ENCODE results near the gene NSMCE1. TPM values are rescaled to one million over a fixed set of nuclear protein-coding genes. Genes with fewer than 3 reads are reported as not detected.
A peak's percentile ranks its signal among the peaks of the same experiment; 100 is the strongest.

Gene NSMCE1
- total RNA-seq, 4 donors from 2014 or later, result 22.4 to 92.4 (median 29.5) TPM

DNA sequence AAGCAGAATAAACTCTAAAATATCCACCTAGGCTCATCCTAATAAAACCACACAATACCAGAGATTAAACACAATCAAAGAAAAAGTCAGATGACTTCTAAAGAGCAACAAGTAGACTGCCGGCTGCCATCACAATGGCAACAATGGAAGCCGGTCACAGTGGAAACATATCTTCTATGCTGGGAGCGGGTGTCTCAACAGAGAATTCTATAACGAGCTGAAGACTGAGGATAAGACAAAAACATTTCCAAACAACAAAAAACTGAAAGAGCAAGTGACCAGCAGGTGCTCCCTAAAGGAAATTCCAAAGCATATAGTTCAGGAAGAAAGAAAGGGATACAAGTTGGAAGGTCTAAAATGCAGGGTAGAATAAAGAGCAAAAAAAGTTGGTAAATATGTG lies 8.9 kb downstream of the NSMCE1 start:
- H3K9me3 ChIP-seq, result no peaks in the 10 kb centered on the region
- H3K36me3 ChIP-seq, result peaks cover 0 to 26% (median 0%) of the 10 kb centered on the region in 3 donors
- no peak for DNase-seq
- no peak for TF ChIP-seq POLR2A (IDR thresholded peaks at IDR 0.05)
- 80 to 87% methylated on average over 3 to 4 of the region's 4 CpGs for WGBS, 2 donors
- peak overlapping the region in 3 of 4 donors; percentile 80 to 85 (median 81) for H3K27ac ChIP-seq
- peaks cover 14 to 91% (median 24%) of the 10 kb centered on the region in 3 donors for H3K4me1 ChIP-seq
- intact Hi-C loops (cut with DNase I), result no loop called here
- H3K27me3 ChIP-seq, result no peaks in the 10 kb centered on the region
- no peak overlapping the region for H3K4me3 ChIP-seq

- TF ChIP-seq POLR2A (IDR thresholded peaks at IDR 0.05), result no peak
- TF ChIP-seq, protein P1, sequence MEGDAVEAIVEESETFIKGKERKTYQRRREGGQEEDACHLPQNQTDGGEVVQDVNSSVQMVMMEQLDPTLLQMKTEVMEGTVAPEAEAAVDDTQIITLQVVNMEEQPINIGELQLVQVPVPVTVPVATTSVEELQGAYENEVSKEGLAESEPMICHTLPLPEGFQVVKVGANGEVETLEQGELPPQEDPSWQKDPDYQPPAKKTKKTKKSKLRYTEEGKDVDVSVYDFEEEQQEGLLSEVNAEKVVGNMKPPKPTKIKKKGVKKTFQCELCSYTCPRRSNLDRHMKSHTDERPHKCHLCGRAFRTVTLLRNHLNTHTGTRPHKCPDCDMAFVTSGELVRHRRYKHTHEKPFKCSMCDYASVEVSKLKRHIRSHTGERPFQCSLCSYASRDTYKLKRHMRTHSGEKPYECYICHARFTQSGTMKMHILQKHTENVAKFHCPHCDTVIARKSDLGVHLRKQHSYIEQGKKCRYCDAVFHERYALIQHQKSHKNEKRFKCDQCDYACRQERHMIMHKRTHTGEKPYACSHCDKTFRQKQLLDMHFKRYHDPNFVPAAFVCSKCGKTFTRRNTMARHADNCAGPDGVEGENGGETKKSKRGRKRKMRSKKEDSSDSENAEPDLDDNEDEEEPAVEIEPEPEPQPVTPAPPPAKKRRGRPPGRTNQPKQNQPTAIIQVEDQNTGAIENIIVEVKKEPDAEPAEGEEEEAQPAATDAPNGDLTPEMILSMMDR (IDR thresholded peaks at IDR 0.05), result no peak
- no peaks in the 10 kb centered on the region for H3K9me3 ChIP-seq
- intact Hi-C loops (cut with DNase I), result no loop called here
- 36 to 39% methylated on average over 3 of the region's 3 CpGs for WGBS, 2 donors
- peaks cover 18 to 93% (median 37%) of the 10 kb centered on the region in 3 donors for H3K4me1 ChIP-seq
- peak overlapping the region; percentile 27 to 85 (median 80) for H3K27ac ChIP-seq
- H3K36me3 ChIP-seq, result peaks cover 0 to 26% (median 0%) of the 10 kb centered on the region in 3 donors
- DNase-seq, result no peak
- no peak overlapping the region for H3K4me3 ChIP-seq
- no peaks in the 10 kb centered on the region for H3K27me3 ChIP-seq
These were observed 10.3 kb downstream of the NSMCE1 start for GRCh38 chr16:27258241-27258734.

DNA sequence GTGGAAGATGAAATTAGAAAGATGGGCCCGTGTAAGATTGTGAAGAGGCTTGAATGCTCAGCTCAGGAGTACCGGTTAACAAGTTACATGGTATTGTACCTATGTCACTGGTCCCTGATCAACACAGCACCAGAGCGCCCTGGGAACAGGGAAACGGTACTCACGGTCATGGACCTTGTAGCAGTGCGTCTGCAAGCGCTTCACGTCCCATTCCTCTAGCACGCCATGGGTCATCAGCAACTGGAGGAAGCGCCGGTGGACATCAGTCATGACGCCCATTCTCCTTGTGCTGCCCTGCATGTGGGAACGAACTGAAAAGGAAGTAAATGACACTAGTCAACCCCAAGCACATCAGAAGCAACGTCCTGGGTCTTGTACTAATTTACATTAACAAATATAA lies 11.3 kb downstream of the NSMCE1 start:
- 86 to 91% methylated on average over 13 to 14 of the region's 14 CpGs for WGBS, 2 donors
- H3K4me3 ChIP-seq, result no peak overlapping the region
- DNase-seq, result no peak
- TF ChIP-seq POLR2A (IDR thresholded peaks at IDR 0.05), result no peak
- TF ChIP-seq, protein P1 (IDR thresholded peaks at IDR 0.05), result no peak
- no peaks in the 10 kb centered on the region for H3K27me3 ChIP-seq
- H3K9me3 ChIP-seq, result no peaks in the 10 kb centered on the region
- peaks cover 0 to 26% (median 0%) of the 10 kb centered on the region in 3 donors for H3K36me3 ChIP-seq
- peak overlapping the region; percentile 27 to 85 (median 80) for H3K27ac ChIP-seq
- intact Hi-C loops (cut with DNase I), result no loop called here
- peaks cover 18 to 96% (median 38%) of the 10 kb centered on the region in 3 donors for H3K4me1 ChIP-seq

- peak overlapping the region in 3 of 4 donors; percentile 29 to 81 (median 80) for H3K27ac ChIP-seq
- intact Hi-C loops (cut with DNase I), result no loop called here
- no peak for TF ChIP-seq POLR2A (IDR thresholded peaks at IDR 0.05)
- TF ChIP-seq, protein P1 (IDR thresholded peaks at IDR 0.05), result no peak
- no peaks in the 10 kb centered on the region for H3K9me3 ChIP-seq
- H3K4me3 ChIP-seq, result no peak overlapping the region
- peaks cover 18 to 96% (median 35%) of the 10 kb centered on the region in 3 donors for H3K4me1 ChIP-seq
- DNase-seq, result no peak
- 94 to 100% methylated on average over 3 of the region's 3 CpGs for WGBS, 2 donors
- no peaks in the 10 kb centered on the region for H3K27me3 ChIP-seq
- H3K36me3 ChIP-seq, result peaks cover 0 to 26% (median 0%) of the 10 kb centered on the region in 3 donors
These were observed 11.7 kb downstream of the NSMCE1 start for GRCh38 chr16:27256861-27257260.

DNA sequence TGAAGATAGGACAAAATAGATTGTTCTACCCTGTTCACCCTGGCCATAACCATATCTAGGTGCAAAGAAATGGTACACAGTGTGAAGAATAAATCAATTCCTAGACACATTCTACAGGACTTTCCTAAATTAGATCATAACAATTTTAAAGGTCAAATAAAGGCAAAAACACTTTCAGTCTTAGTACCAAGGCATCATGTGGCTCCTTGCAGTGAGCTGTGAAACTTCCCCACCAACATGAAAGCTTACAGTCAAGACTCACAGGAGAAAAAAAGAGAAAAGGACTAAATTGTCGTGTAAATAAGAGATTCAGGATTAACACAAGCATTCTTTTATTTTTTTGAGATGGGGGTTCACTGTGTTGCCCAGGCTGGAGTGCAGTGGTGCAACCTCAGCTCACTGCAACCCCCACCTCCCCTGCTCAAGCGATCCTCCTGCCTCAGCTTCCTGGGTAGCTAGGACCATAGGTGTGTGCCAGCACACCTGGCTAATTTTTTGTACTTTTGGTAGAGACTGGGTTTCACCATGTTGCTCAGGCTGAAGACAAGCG lies 14.2 kb downstream of the NSMCE1 start:
- no peaks in the 10 kb centered on the region for H3K9me3 ChIP-seq
- peak overlapping the region in 3 of 4 donors; percentile 47 to 68 (median 65) for H3K27ac ChIP-seq
- H3K36me3 ChIP-seq, result peaks cover 0 to 26% (median 0%) of the 10 kb centered on the region in 3 donors
- 37 to 82% methylated on average over 3 of the region's 3 CpGs for WGBS, 2 donors
- H3K27me3 ChIP-seq, result no peaks in the 10 kb centered on the region
- intact Hi-C loops (cut with DNase I), result no loop called here
- DNase-seq, result no peak
- H3K4me1 ChIP-seq, result peaks cover 18 to 86% (median 32%) of the 10 kb centered on the region in 3 donors
- TF ChIP-seq, protein P1 (IDR thresholded peaks at IDR 0.05), result no peak
- no peak for TF ChIP-seq POLR2A (IDR thresholded peaks at IDR 0.05)
- H3K4me3 ChIP-seq, result no peak overlapping the region

Measured in esophagus squamous epithelium (tissue), 5 donors.